Caco-2 (cell line): ENCODE measurements around the gene SEC16A. TPM values are rescaled to one million over a fixed set of nuclear protein-coding genes. Genes with fewer than 3 reads are reported as not detected.

Experiments used
- BruUV-seq: library from RNA; stranded (reverse); fragments of 400-500 nt; replicated peaks from 2 replicates; lab custom pipeline; 2021; lab: Mats Ljungman, UMichigan
- CTCF ChIA-PET: fragments of 300-600 bp; sonication (Branson Sonifier 250); formaldehyde crosslinking; loops from one replicate; lab custom pipeline; 2022; ENCODE audit warnings: antibody characterized with exemption; lab: Charles Lee
- POLR2A ChIA-PET: fragments of 300-600 bp; sonication (Branson Sonifier 250); formaldehyde crosslinking; loops from one replicate; lab custom pipeline; 2022; ENCODE audit warnings: antibody characterized with exemption; lab: Charles Lee
- DNase-seq, 2 experiments: peaks; one replicate each; pipeline versions ENCODE4 v3.0.0 to v3.0.0-alpha.2; 2020 to 2022
- H3K27me3 ChIP-seq: replicated peaks from 2 replicates; pipeline ENCODE4 v1.6.0; 2011; ENCODE audit warnings: low read length; ENCODE audit not compliant: control insufficient read depth, insufficient read depth
- H3K36me3 ChIP-seq: 2 replicates; pipeline ENCODE4 v1.5.1; 2011; ENCODE audit warnings: low read length; ENCODE audit not compliant: control insufficient read depth, insufficient read depth
- H3K4me1 ChIP-seq: fragments of 250-450 bp; sonication (Bioruptor Pico); 2 replicates; pipeline ENCODE4 v1.5.1; 2020; ENCODE audit warnings: mild to moderate bottlenecking
- H3K4me3 ChIP-seq: 2 replicates; pipeline ENCODE4 v1.5.1; 2011; ENCODE audit warnings: low read depth, mild to moderate bottlenecking, control low read depth, low read length
- H3K9me3 ChIP-seq: fragments of 250-450 bp; sonication (Bioruptor Pico); 2 replicates; pipeline ENCODE4 v1.5.1; 2020; ENCODE audit warnings: mild to moderate bottlenecking, moderate library complexity
- H3K27ac Mint-ChIP-seq: one replicate; pipeline ENCODE4 v1.8.0; 2022; ENCODE audit warnings: mixed read lengths; ENCODE audit not compliant: unreplicated experiment
- H3K27me3 Mint-ChIP-seq: one replicate; pipeline ENCODE4 v1.8.0; 2022; ENCODE audit warnings: mixed read lengths; ENCODE audit not compliant: insufficient read depth, unreplicated experiment
- H3K36me3 Mint-ChIP-seq: one replicate; pipeline ENCODE4 v1.8.0; 2022; ENCODE audit warnings: mild to moderate bottlenecking, mixed read lengths; ENCODE audit not compliant: insufficient read depth, unreplicated experiment
- H3K4me1 Mint-ChIP-seq: one replicate; pipeline ENCODE4 v1.8.0; 2022; ENCODE audit warnings: low read depth, mixed read lengths; ENCODE audit not compliant: unreplicated experiment
- H3K4me3 Mint-ChIP-seq: one replicate; pipeline ENCODE4 v1.8.0; 2022; ENCODE audit warnings: mild to moderate bottlenecking, moderate library complexity, mixed read lengths; ENCODE audit not compliant: unreplicated experiment
- H3K9me3 Mint-ChIP-seq: one replicate; pipeline ENCODE4 v1.8.0; 2022; ENCODE audit warnings: mixed read lengths; ENCODE audit not compliant: unreplicated experiment
- intact Hi-C: fragments of 100-400 bp; cut with micrococcal nuclease; formaldehyde crosslinking; loops from one replicate; pipeline ENCODE4 v1.10.0; 2022; ENCODE audit not compliant: unreplicated experiment
- total RNA-seq: library from RNA; stranded (reverse); gene quantifications from 2 replicates; pipeline ENCODE4 v1.2.3, GENCODE V29; 2022
- TF ChIP-seq, protein P1 (sequence below), 2 experiments: fragments of 200-600 bp in 1 of 2; IDR thresholded peaks; 1 replicate in 1 of 2; 2 replicates in 1 of 2; pipeline versions ENCODE4 v1.5.1 to v1.8.0; 2011 to 2022; ENCODE audit warnings: antibody characterized with exemption in 1 of 2, control low read depth in 1 of 2, inconsistent platforms in 1 of 2, low read depth in 1 of 2, low read length in 1 of 2, mild to moderate bottlenecking in 1 of 2, moderate library complexity in 1 of 2; ENCODE audit not compliant: insufficient read depth in 1 of 2, severe bottlenecking in 1 of 2, unreplicated experiment in 1 of 2

SEC16A gene
- total RNA-seq, 1 experiment from 2014 or later: 76.4 TPM

DNA sequence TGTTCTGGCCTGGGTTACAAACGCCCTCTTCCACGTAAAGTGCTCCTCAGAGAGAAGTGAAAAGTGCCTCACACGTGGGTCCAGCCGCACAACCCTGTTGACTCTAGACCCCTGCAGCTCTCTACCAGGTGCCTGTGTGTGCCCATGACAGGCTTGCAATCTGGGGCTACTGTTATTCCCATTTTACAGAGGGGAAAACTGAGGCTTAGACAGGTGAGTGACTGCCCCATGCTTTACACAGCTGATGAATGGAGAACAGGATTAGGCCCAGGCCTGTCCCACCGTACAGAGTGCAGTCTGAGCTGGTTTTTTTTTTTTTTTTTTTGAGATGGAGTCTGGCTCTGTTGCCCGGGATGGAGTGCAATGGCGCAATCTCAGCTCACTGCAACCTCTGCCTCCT, 37.0 kb downstream of the SEC16A start:
- Histone ChIP-seq H3K4me3 (no peak overlapping the region), H3K27me3 (no peaks in the 10 kb centered on the region), H3K4me1 (no peaks in the 10 kb centered on the region), H3K9me3 (no peaks in the 10 kb centered on the region), H3K36me3 (peaks cover 2% of the 10 kb centered on the region; the same call in 1 of the 2 replicates)
- intact Hi-C loops: no loop called here
- Mint-ChIP-seq H3K9me3 (no peaks in the 10 kb centered on the region), H3K27me3 (no peaks in the 10 kb centered on the region), H3K4me3 (no peak overlapping the region), H3K36me3 (peaks cover 97% of the 10 kb centered on the region), H3K4me1 (no peaks in the 10 kb centered on the region), H3K27ac (no peak overlapping the region)
- POLR2A ChIA-PET: no interaction called here
- TF ChIP-seq, protein P1, sequence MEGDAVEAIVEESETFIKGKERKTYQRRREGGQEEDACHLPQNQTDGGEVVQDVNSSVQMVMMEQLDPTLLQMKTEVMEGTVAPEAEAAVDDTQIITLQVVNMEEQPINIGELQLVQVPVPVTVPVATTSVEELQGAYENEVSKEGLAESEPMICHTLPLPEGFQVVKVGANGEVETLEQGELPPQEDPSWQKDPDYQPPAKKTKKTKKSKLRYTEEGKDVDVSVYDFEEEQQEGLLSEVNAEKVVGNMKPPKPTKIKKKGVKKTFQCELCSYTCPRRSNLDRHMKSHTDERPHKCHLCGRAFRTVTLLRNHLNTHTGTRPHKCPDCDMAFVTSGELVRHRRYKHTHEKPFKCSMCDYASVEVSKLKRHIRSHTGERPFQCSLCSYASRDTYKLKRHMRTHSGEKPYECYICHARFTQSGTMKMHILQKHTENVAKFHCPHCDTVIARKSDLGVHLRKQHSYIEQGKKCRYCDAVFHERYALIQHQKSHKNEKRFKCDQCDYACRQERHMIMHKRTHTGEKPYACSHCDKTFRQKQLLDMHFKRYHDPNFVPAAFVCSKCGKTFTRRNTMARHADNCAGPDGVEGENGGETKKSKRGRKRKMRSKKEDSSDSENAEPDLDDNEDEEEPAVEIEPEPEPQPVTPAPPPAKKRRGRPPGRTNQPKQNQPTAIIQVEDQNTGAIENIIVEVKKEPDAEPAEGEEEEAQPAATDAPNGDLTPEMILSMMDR (IDR thresholded peaks at IDR 0.05; ENCODE audit: insufficient read depth in 1 of 2, low read depth in 1 of 2, low read length in 1 of 2, severe bottlenecking in 1 of 2, unreplicated experiment in 1 of 2): no peak
- no peak for DNase-seq
- no TSS peak for BruUV-seq
- CTCF ChIA-PET: no interaction called here

DNA sequence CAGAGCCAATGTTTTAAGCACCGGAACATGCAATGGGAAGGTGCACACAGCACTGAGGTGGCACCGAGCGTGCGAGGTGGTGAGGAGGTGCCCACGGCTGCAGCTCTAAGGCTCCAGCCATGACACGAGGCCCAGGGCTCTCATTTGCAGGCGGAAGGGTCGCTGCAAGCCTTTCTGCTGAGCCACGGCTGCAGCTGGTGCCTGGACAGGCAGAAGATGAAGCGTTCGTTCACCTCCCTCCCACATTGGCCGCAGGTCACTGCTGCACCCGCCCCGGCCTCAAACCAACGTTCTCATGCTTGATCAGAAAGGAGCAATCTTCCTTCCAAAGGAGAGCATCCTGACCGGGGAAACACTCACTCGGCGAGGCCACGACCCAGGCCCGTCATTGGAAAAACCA, 38.7 kb downstream of the SEC16A start:
- intact Hi-C loops: no loop called here
- no peaks in the 10 kb centered on the region for H3K27me3 Mint-ChIP-seq
- H3K9me3 Mint-ChIP-seq: no peaks in the 10 kb centered on the region
- DNase-seq: no peak
- H3K4me1 Mint-ChIP-seq: no peaks in the 10 kb centered on the region
- Histone ChIP-seq H3K9me3 (no peaks in the 10 kb centered on the region), H3K4me1 (no peaks in the 10 kb centered on the region; the same call in 1 of the 2 replicates), H3K27me3 (no peaks in the 10 kb centered on the region), H3K36me3 (peaks cover 1% of the 10 kb centered on the region; the same call in 1 of the 2 replicates), H3K4me3 (no peak overlapping the region)
- POLR2A ChIA-PET: no interaction called here
- peaks cover 86% of the 10 kb centered on the region for H3K36me3 Mint-ChIP-seq
- TF ChIP-seq, protein P1 (IDR thresholded peaks at IDR 0.05; ENCODE audit: insufficient read depth in 1 of 2, low read depth in 1 of 2, low read length in 1 of 2, severe bottlenecking in 1 of 2, unreplicated experiment in 1 of 2): no peak
- CTCF ChIA-PET: interaction anchor here (0.6 kb wide), 1 partner anchor 86 kb away, joined by 3 read pairs; no protein-coding TSS in a partner anchor
- no TSS peak for BruUV-seq
- H3K4me3 Mint-ChIP-seq: no peak overlapping the region
- H3K27ac Mint-ChIP-seq: no peak overlapping the region

DNA sequence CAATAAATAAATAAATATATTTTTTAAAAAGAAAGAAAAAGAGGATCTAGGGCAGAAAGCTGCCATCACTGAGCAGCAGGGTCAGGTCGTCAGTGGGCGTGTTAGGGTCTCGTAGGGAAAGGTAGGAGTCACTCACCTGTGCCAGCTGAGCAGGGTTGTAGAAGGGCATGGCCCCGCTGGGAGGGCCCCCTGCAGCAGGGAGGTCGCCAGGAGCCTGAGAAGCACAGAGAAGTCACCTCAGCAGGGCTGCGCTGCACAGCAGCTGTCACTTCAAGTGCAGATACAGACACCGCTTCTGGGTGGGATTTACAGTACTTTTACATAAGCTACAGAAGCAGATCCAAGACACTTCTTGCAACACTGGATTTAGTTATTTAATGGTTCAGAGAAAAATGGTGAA, 39.2 kb downstream of the SEC16A start:
- TF ChIP-seq, protein P1 (IDR thresholded peaks at IDR 0.05; ENCODE audit: insufficient read depth in 1 of 2, low read depth in 1 of 2, low read length in 1 of 2, severe bottlenecking in 1 of 2, unreplicated experiment in 1 of 2): no peak
- no TSS peak for BruUV-seq
- Mint-ChIP-seq H3K27ac (no peak overlapping the region), H3K27me3 (no peaks in the 10 kb centered on the region), H3K4me1 (no peaks in the 10 kb centered on the region), H3K36me3 (peaks cover 82% of the 10 kb centered on the region), H3K4me3 (no peak overlapping the region), H3K9me3 (no peaks in the 10 kb centered on the region)
- no peak for DNase-seq
- CTCF ChIA-PET: interaction anchor here (1.0 kb wide), 1 partner anchor 182 kb away, joined by 4 read pairs; no protein-coding TSS in a partner anchor
- H3K36me3 ChIP-seq: peaks cover 1% of the 10 kb centered on the region; the same call in 1 of the 2 replicates
- H3K9me3 ChIP-seq: no peaks in the 10 kb centered on the region
- H3K27me3 ChIP-seq: no peaks in the 10 kb centered on the region
- POLR2A ChIA-PET: no interaction called here
- intact Hi-C loops: no loop called here
- no peaks in the 10 kb centered on the region; the same call in 1 of the 2 replicates for H3K4me1 ChIP-seq
- H3K4me3 ChIP-seq: no peak overlapping the region
